ENCODE results near the gene SIGLEC5. TPM values are rescaled to one million over a fixed set of nuclear protein-coding genes. Genes with fewer than 3 reads are reported as not detected.

SIGLEC5 gene
- total and polyA plus RNA-seq, 7 experiments from 2014 or later, result 0.24 to 2.4 TPM; not detected in 5

GRCh38 chr19:51637362-51637978, 7.3 kb upstream of the SIGLEC5 start:
- Histone ChIP-seq H3K36me3 (ENCODE audit: control insufficient read depth in 2 of 3, insufficient read depth in 3 of 3, low read length in 3 of 3) (no peaks in the 10 kb centered on the region), H3K27me3 (ENCODE audit: control insufficient read depth in 2 of 2, insufficient read depth in 2 of 2, low read length in 2 of 2) (no peaks in the 10 kb centered on the region), H3K9me3 (ENCODE audit: control insufficient read depth in 2 of 3, low read length in 3 of 3) (no peaks in the 10 kb centered on the region), H3K4me1 (ENCODE audit: control insufficient read depth in 2 of 2, insufficient read depth in 2 of 2, low read length in 2 of 2) (no peaks in the 10 kb centered on the region), H3K27ac (ENCODE audit: low read depth, low read length) (no peak overlapping the region), H3K4me3 (ENCODE audit: low read length) (no peak overlapping the region)
- ChIA-PET CTCF (no interaction called here), POLR2A (no interaction called here)
- ATAC-seq (no peak), DNase-seq (peak in 1 of 9 donors; percentile 3)
- H3K36me3 Mint-ChIP-seq, result no peaks in the 10 kb centered on the region
- H3K9me3 Mint-ChIP-seq, result peaks cover 0 to 21% (median 4%) of the 10 kb centered on the region in 11 donors
- no peak overlapping the region for H3K27ac Mint-ChIP-seq
- H3K4me3 Mint-ChIP-seq, result peak overlapping the region in 1 of 10 donors; percentile 40
- intact Hi-C loops (cut with micrococcal nuclease), result loop anchor here in 1 of 2 donors (5.0 kb wide), 1 partner anchor 165 kb away; no protein-coding TSS in a partner anchor
- H3K4me1 Mint-ChIP-seq, result peaks cover 0 to 2% (median 0%) of the 10 kb centered on the region in 7 donors
- H3K27me3 Mint-ChIP-seq, result peaks cover 0 to 53% (median 24%) of the 10 kb centered on the region in 5 donors

GRCh38 chr19:51632126-51632525, 1.9 kb upstream of the SIGLEC5 start:
- Mint-ChIP-seq H3K4me1 (peaks cover 0 to 7% (median 0%) of the 10 kb centered on the region in 7 donors), H3K9me3 (peaks cover 0 to 12% (median 3%) of the 10 kb centered on the region in 11 donors), H3K4me3 (no peak overlapping the region), H3K27ac (no peak overlapping the region), H3K36me3 (no peaks in the 10 kb centered on the region), H3K27me3 (peaks cover 1 to 32% (median 8%) of the 10 kb centered on the region in 5 donors)
- Histone ChIP-seq H3K4me1 (ENCODE audit: control insufficient read depth in 2 of 2, insufficient read depth in 2 of 2, low read length in 2 of 2) (no peaks in the 10 kb centered on the region), H3K27ac (ENCODE audit: low read depth, low read length) (no peak overlapping the region), H3K4me3 (ENCODE audit: low read length) (no peak overlapping the region), H3K9me3 (ENCODE audit: control insufficient read depth in 2 of 3, low read length in 3 of 3) (no peaks in the 10 kb centered on the region), H3K36me3 (ENCODE audit: control insufficient read depth in 2 of 3, insufficient read depth in 3 of 3, low read length in 3 of 3) (no peaks in the 10 kb centered on the region), H3K27me3 (ENCODE audit: control insufficient read depth in 2 of 2, insufficient read depth in 2 of 2, low read length in 2 of 2) (no peaks in the 10 kb centered on the region)
- ChIA-PET CTCF (interaction anchor here (0.6 kb wide), 1 partner anchor 462 kb away, joined by 4 read pairs; no protein-coding TSS in a partner anchor), POLR2A (no interaction called here)
- DNase-seq, result no peak
- intact Hi-C loops (cut with micrococcal nuclease), result no loop called here
- no peak for ATAC-seq

- Mint-ChIP-seq H3K36me3 (no peaks in the 10 kb centered on the region), H3K27me3 (peaks cover 1 to 51% (median 30%) of the 10 kb centered on the region in 5 donors), H3K4me1 (peaks cover 0 to 14% (median 0%) of the 10 kb centered on the region in 7 donors), H3K9me3 (peaks cover 0 to 10% (median 0%) of the 10 kb centered on the region in 11 donors), H3K27ac (peak overlapping the region in 1 of 9 donors; percentile 52), H3K4me3 (no peak overlapping the region)
- ATAC-seq (no peak), DNase-seq (no peak)
- Histone ChIP-seq H3K4me1 (ENCODE audit: control insufficient read depth in 2 of 2, insufficient read depth in 2 of 2, low read length in 2 of 2) (no peaks in the 10 kb centered on the region), H3K27me3 (ENCODE audit: control insufficient read depth in 2 of 2, insufficient read depth in 2 of 2, low read length in 2 of 2) (no peaks in the 10 kb centered on the region), H3K27ac (ENCODE audit: low read depth, low read length) (no peak overlapping the region), H3K4me3 (ENCODE audit: low read length) (no peak overlapping the region), H3K9me3 (ENCODE audit: control insufficient read depth in 2 of 3, low read length in 3 of 3) (no peaks in the 10 kb centered on the region), H3K36me3 (ENCODE audit: control insufficient read depth in 2 of 3, insufficient read depth in 3 of 3, low read length in 3 of 3) (no peaks in the 10 kb centered on the region)
- POLR2A ChIA-PET, result no interaction called here
- intact Hi-C loops (cut with micrococcal nuclease), result no loop called here
- CTCF ChIA-PET, result interaction anchor here (0.6 kb wide), 1 partner anchor 680 kb away, joined by 7 read pairs; no protein-coding TSS in a partner anchor
These were observed 1.9 kb downstream of the SIGLEC5 start for GRCh38 chr19:51628153-51628939.

- intact Hi-C loops (cut with micrococcal nuclease), result no loop called here
- ATAC-seq (no peak), DNase-seq (no peak)
- H3K27ac Mint-ChIP-seq, result peak overlapping the region in 1 of 9 donors; percentile 52
- H3K27me3 Mint-ChIP-seq, result peaks cover 1 to 54% (median 31%) of the 10 kb centered on the region in 5 donors
- H3K4me3 Mint-ChIP-seq, result no peak overlapping the region
- Histone ChIP-seq H3K36me3 (ENCODE audit: control insufficient read depth in 2 of 3, insufficient read depth in 3 of 3, low read length in 3 of 3) (no peaks in the 10 kb centered on the region), H3K27me3 (ENCODE audit: control insufficient read depth in 2 of 2, insufficient read depth in 2 of 2, low read length in 2 of 2) (no peaks in the 10 kb centered on the region), H3K4me1 (ENCODE audit: control insufficient read depth in 2 of 2, insufficient read depth in 2 of 2, low read length in 2 of 2) (no peaks in the 10 kb centered on the region), H3K27ac (ENCODE audit: low read depth, low read length) (no peak overlapping the region), H3K4me3 (ENCODE audit: low read length) (no peak overlapping the region), H3K9me3 (ENCODE audit: control insufficient read depth in 2 of 3, low read length in 3 of 3) (no peaks in the 10 kb centered on the region)
- POLR2A ChIA-PET, result no interaction called here
- H3K36me3 Mint-ChIP-seq, result peaks cover 0 to under 1% (median 0%) of the 10 kb centered on the region in 5 donors
- CTCF ChIA-PET, result no interaction called here
- peaks cover 0 to 10% (median 2%) of the 10 kb centered on the region in 11 donors for H3K9me3 Mint-ChIP-seq
- peaks cover 0 to 14% (median 0%) of the 10 kb centered on the region in 7 donors for H3K4me1 Mint-ChIP-seq
These were observed 2.6 kb downstream of the SIGLEC5 start for GRCh38 chr19:51627491-51628138.

GRCh38 chr19:51626675-51627074, 3.5 kb downstream of the SIGLEC5 start:
- POLR2A ChIA-PET, result no interaction called here

GRCh38 chr19:51621178-51621577, 9.0 kb downstream of the SIGLEC5 start:
- Mint-ChIP-seq H3K4me1 (peaks cover 0 to 5% (median 0%) of the 10 kb centered on the region in 7 donors), H3K4me3 (no peak overlapping the region), H3K27ac (no peak overlapping the region), H3K27me3 (peaks cover 8 to 36% (median 28%) of the 10 kb centered on the region in 5 donors), H3K36me3 (peaks cover 0 to 4% (median 0%) of the 10 kb centered on the region in 5 donors), H3K9me3 (peaks cover 0 to 12% (median 2%) of the 10 kb centered on the region in 11 donors)
- DNase-seq, result no peak
- Histone ChIP-seq H3K4me3 (ENCODE audit: low read length) (no peak overlapping the region), H3K36me3 (ENCODE audit: control insufficient read depth in 2 of 3, insufficient read depth in 3 of 3, low read length in 3 of 3) (no peaks in the 10 kb centered on the region), H3K27me3 (ENCODE audit: control insufficient read depth in 2 of 2, insufficient read depth in 2 of 2, low read length in 2 of 2) (no peaks in the 10 kb centered on the region), H3K4me1 (ENCODE audit: control insufficient read depth in 2 of 2, insufficient read depth in 2 of 2, low read length in 2 of 2) (no peaks in the 10 kb centered on the region), H3K27ac (ENCODE audit: low read depth, low read length) (no peak overlapping the region), H3K9me3 (ENCODE audit: control insufficient read depth in 2 of 3, low read length in 3 of 3) (no peaks in the 10 kb centered on the region)
- intact Hi-C loops (cut with micrococcal nuclease), result no loop called here
- POLR2A ChIA-PET, result no interaction called here
- CTCF ChIA-PET, result no interaction called here
- ATAC-seq, result peak; percentile 81

More at GRCh38 chr19:51626675-51627074, 3.5 kb downstream of the SIGLEC5 start:
- Histone ChIP-seq H3K9me3 (ENCODE audit: control insufficient read depth in 2 of 3, low read length in 3 of 3) (no peaks in the 10 kb centered on the region), H3K4me3 (ENCODE audit: low read length) (no peak overlapping the region), H3K4me1 (ENCODE audit: control insufficient read depth in 2 of 2, insufficient read depth in 2 of 2, low read length in 2 of 2) (no peaks in the 10 kb centered on the region), H3K27me3 (ENCODE audit: control insufficient read depth in 2 of 2, insufficient read depth in 2 of 2, low read length in 2 of 2) (no peaks in the 10 kb centered on the region), H3K27ac (ENCODE audit: low read depth, low read length) (no peak overlapping the region), H3K36me3 (ENCODE audit: control insufficient read depth in 2 of 3, insufficient read depth in 3 of 3, low read length in 3 of 3) (no peaks in the 10 kb centered on the region)
- intact Hi-C loops (cut with micrococcal nuclease), result no loop called here
- ATAC-seq, result no peak
- H3K4me3 Mint-ChIP-seq, result no peak overlapping the region
- H3K4me1 Mint-ChIP-seq, result peaks cover 0 to 14% (median 0%) of the 10 kb centered on the region in 7 donors
- no peak overlapping the region for H3K27ac Mint-ChIP-seq
- H3K9me3 Mint-ChIP-seq, result peaks cover 0 to 11% (median 2%) of the 10 kb centered on the region in 11 donors
- CTCF ChIA-PET, result no interaction called here
- peaks cover under 1 to 53% (median 35%) of the 10 kb centered on the region in 5 donors for H3K27me3 Mint-ChIP-seq
- no peak for DNase-seq
- H3K36me3 Mint-ChIP-seq, result peaks cover 0 to 4% (median 0%) of the 10 kb centered on the region in 5 donors

All from naive thymus-derived CD4-positive, alpha-beta T cell (primary cell).